DOHH2 (cell line): ENCODE data around the gene HIBCH.

ENCODE experiments used
- H3F3A ChIP-seq: fragments of 200-600 bp; sonication (generic), shearing (Covaris generic); 2 replicates; pipeline ENCODE4 v1.6.0; 2016; ENCODE audit warnings: antibody characterized with exemption, mild to moderate bottlenecking; ENCODE audit not compliant: control insufficient read depth, insufficient read depth
- H3K27ac ChIP-seq: fragments of 200-600 bp; sonication (generic); 2 replicates; pipeline ENCODE4 v1.5.1; 2014; ENCODE audit warnings: low read depth, mild to moderate bottlenecking, low read length, moderate library complexity
- H3K27me3 ChIP-seq: fragments of 200-600 bp; sonication (generic); 2 replicates; pipeline ENCODE4 v1.6.1; 2014; ENCODE audit warnings: mild to moderate bottlenecking, low read length, mixed read lengths; ENCODE audit not compliant: control insufficient read depth
- H3K36me3 ChIP-seq: fragments of 200-600 bp; sonication (generic); 2 replicates; pipeline ENCODE4 v1.6.1; 2014; ENCODE audit warnings: mild to moderate bottlenecking, low read length, moderate library complexity, mixed read lengths; ENCODE audit not compliant: control insufficient read depth
- H3K4me1 ChIP-seq: fragments of 200-600 bp; sonication (generic); 2 replicates; pipeline ENCODE4 v1.6.1; 2014; ENCODE audit warnings: mild to moderate bottlenecking, low read length, mixed read lengths; ENCODE audit not compliant: control insufficient read depth
- H3K4me2 ChIP-seq: fragments of 200-600 bp; sonication (generic); 2 replicates; pipeline ENCODE4 v1.6.0; 2014; ENCODE audit warnings: mild to moderate bottlenecking, low read length, moderate library complexity
- H3K4me3 ChIP-seq: fragments of 200-600 bp; sonication (generic); 2 replicates; pipeline ENCODE4 v1.5.1; 2014; ENCODE audit warnings: mild to moderate bottlenecking, low read length, mixed read lengths
- H3K79me2 ChIP-seq: fragments of 200-600 bp; sonication (generic); 2 replicates; pipeline ENCODE4 v1.6.1; 2014; ENCODE audit warnings: mild to moderate bottlenecking, low read length, mixed read lengths; ENCODE audit not compliant: control insufficient read depth
- H3K9me2 ChIP-seq: fragments of 200-600 bp; sonication (generic); replicated peaks from 2 replicates; pipeline ENCODE4 v1.6.1; 2014; ENCODE audit warnings: mild to moderate bottlenecking, low read length, mixed read lengths; ENCODE audit not compliant: control insufficient read depth
- H3K9me3 ChIP-seq: fragments of 200-600 bp; sonication (generic); 2 replicates; pipeline ENCODE4 v1.6.1; 2014; ENCODE audit warnings: antibody characterized with exemption, low read length, mixed read lengths; ENCODE audit not compliant: control insufficient read depth, insufficient read depth
- H4K20me1 ChIP-seq: fragments of 200-600 bp; sonication (generic); 2 replicates; pipeline ENCODE4 v1.6.0; 2014; ENCODE audit warnings: low read depth, mild to moderate bottlenecking, antibody characterized with exemption, low read length, moderate library complexity; ENCODE audit not compliant: control insufficient read depth, insufficient read depth
- CTCF ChIP-seq: fragments of 200-600 bp; sonication (generic); IDR thresholded peaks from one replicate; pipeline ENCODE4 v1.5.1; 2014; ENCODE audit warnings: antibody characterized with exemption, mild to moderate bottlenecking, low read depth, low read length; ENCODE audit not compliant: poor library complexity, severe bottlenecking
- EZH2phosphoT487 ChIP-seq: fragments of 200-600 bp; sonication (generic); IDR thresholded peaks from 2 replicates; pipeline ENCODE4 v1.6.1; 2017; ENCODE audit warnings: borderline replicate concordance, mild to moderate bottlenecking, antibody characterized with exemption, low read length, moderate library complexity, mixed read lengths

Gene HIBCH, protein sequence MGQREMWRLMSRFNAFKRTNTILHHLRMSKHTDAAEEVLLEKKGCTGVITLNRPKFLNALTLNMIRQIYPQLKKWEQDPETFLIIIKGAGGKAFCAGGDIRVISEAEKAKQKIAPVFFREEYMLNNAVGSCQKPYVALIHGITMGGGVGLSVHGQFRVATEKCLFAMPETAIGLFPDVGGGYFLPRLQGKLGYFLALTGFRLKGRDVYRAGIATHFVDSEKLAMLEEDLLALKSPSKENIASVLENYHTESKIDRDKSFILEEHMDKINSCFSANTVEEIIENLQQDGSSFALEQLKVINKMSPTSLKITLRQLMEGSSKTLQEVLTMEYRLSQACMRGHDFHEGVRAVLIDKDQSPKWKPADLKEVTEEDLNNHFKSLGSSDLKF

DNA sequence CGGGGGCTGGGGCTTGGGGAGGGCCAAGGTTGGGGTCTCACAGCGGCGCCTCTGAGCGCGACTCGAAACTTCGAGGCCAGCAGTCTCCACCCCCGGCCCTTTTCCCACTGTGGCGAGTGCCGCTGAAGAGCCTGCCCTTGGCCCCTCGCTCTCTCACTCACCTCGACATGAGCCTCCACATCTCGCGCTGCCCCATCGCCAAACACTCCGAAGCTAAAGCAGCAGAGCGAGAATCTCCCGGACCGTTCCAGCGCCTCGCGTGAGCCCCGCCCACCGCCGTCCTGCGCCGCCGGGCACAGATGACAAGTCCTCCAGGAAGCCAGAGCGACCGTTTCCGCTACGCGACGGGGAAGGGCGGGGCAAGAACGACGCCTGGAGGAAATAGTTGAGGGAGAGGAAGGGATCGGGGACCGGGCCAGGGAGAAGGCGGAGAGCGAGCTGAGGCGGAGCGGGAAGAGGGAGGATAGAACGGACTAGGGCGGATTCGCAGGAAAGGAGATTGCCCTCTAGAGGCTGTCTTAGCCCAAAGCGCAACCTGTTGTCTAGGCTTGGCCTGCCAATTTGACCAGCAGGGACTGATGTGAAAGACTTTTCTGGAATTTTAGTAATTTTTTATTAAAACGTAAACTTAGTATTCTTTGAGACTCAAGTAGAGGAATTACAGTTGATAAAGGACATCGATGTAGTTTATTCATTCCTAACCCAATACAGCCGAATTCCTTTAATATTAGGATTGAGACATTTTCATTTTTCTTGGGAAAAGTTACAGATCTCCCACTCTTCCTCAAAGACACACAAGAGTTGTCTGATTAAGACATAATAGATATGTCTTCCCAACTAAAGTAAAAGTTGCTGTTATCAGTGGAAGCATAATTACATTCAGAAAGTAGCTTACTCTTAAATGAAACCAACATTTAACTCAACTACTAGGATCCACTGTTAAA lies at the start of gene HIBCH:
Gene HIBCH (minus strand): TSS at position 272 of the 944 bp plus-strand sequence. CDS start 76 bp downstream, at position 196.
- peaks cover 54% of the 10 kb centered on the region for H3K4me1 ChIP-seq
- no peaks in the 10 kb centered on the region for H3K9me2 ChIP-seq
- H3F3A ChIP-seq: peaks cover 19% of the 10 kb centered on the region
- peaks cover 4% of the 10 kb centered on the region; the same call in 1 of the 2 replicates for H3K36me3 ChIP-seq
- peak within 1 kb of the TSS; percentile 84 for H3K4me3 ChIP-seq
- H3K27me3 ChIP-seq: no peaks in the 10 kb centered on the region
- no peaks in the 10 kb centered on the region for H3K9me3 ChIP-seq
- H3K4me2 ChIP-seq: peak within 1 kb of the TSS; percentile 92
- no peaks in the 10 kb centered on the region for H4K20me1 ChIP-seq
- peak; percentile 72 for TF ChIP-seq CTCF
- TF ChIP-seq EZH2phosphoT487: no peak
- peak within 1 kb of the TSS; percentile 41 for H3K27ac ChIP-seq
- peaks cover 37% of the 10 kb centered on the region for H3K79me2 ChIP-seq

DNA sequence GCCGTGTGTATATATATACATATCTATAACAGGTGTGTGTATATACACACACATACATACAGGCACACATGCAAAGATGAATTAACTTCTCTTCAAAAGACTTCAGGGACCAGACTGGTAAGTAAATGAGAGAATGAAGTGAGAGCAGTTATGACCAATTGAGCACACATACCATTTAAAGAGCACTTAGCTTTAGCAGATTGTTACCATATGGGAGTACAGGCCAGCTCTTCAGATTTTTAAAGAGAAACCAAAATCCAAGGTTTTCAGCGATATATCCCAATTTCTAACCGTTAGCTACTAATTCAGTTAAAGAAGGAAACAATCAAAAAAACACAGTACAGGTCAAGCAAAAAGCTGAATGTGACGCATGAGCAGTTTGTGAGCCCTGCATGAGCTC lies 47.5 kb upstream of the HIBCH start:
- TF ChIP-seq CTCF: no peak
- no peak for TF ChIP-seq EZH2phosphoT487
- Histone ChIP-seq H3K27ac (no peak overlapping the region), H3K79me2 (no peaks in the 10 kb centered on the region)

DNA sequence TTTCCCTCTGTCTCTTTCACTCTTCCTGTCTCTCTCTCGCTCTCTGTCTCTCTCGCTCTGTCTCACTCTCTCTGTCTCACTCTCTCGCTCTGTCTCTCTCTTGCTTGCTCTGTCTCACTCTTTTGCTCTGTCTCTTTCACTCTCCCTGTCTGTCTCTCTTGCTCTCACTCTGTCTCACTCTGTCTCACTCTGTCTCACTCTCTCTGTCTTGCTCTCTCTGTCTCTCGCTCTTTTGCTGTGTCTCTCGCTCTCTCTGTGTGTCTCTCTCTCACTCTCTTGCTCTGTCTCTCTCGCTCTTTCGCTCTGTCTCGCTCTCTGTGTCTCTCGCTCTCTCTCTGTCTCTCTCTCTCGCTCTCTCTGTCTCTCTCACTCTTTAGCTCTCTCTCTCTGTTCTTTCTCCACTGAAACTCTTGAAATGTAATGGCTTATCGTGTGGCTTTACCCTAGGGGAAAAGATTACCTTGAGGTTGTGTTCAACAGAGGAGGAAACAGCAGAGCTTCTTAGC lies 46.7 kb upstream of the HIBCH start:
- no peaks in the 10 kb centered on the region for H3K79me2 ChIP-seq
- H3K27ac ChIP-seq: no peak overlapping the region
- H3K36me3 ChIP-seq: no peaks in the 10 kb centered on the region
- no peaks in the 10 kb centered on the region for H3K9me3 ChIP-seq
- H3K4me3 ChIP-seq: no peak overlapping the region
- TF ChIP-seq CTCF (no peak), EZH2phosphoT487 (no peak)
- no peak overlapping the region for H3K4me2 ChIP-seq
- H3K4me1 ChIP-seq: no peaks in the 10 kb centered on the region
- no peaks in the 10 kb centered on the region for H3K27me3 ChIP-seq
- no peaks in the 10 kb centered on the region for H4K20me1 ChIP-seq
- H3F3A ChIP-seq: no peaks in the 10 kb centered on the region
- no peaks in the 10 kb centered on the region for H3K9me2 ChIP-seq

More for the DNA sequence above, 47.5 kb upstream of the HIBCH start:
- Histone ChIP-seq H3K4me3 (no peak overlapping the region), H3K9me2 (no peaks in the 10 kb centered on the region), H3K4me1 (no peaks in the 10 kb centered on the region), H3K9me3 (no peaks in the 10 kb centered on the region), H3F3A (no peaks in the 10 kb centered on the region), H3K27me3 (no peaks in the 10 kb centered on the region), H3K36me3 (no peaks in the 10 kb centered on the region), H4K20me1 (no peaks in the 10 kb centered on the region), H3K4me2 (no peak overlapping the region)
